H7 (cell line): Measurements from ENCODE around the gene ZSWIM1. TPM values are rescaled to one million over a fixed set of nuclear protein-coding genes. Genes with fewer than 3 reads are reported as not detected.
"Not testable (repeated sequence)": the region's sequence is repeated elsewhere in the genome, so short reads cannot be mapped to it uniquely, and the experiment has no call there.

Experiments
- DNase-seq: peaks from one replicate; pipeline ENCODE4 v3.0.0; 2012
- H3K27me3 ChIP-seq: 2 replicates; pipeline ENCODE4 v1.6.0; 2011; ENCODE audit warnings: mild to moderate bottlenecking, low read length; ENCODE audit not compliant: control insufficient read depth, insufficient read depth
- H3K36me3 ChIP-seq: replicated peaks from 2 replicates; pipeline ENCODE4 v1.5.1; 2011; ENCODE audit warnings: low read length; ENCODE audit not compliant: control insufficient read depth, insufficient read depth
- H3K4me3 ChIP-seq: 2 replicates; pipeline ENCODE4 v1.5.1; 2011; ENCODE audit warnings: low read depth, mild to moderate bottlenecking, control low read depth, low read length, moderate library complexity; ENCODE audit not compliant: insufficient read depth
- total RNA-seq: library from RNA; depleted of rRNA; stranded (reverse); fragments of >200 nt; shearing (Covaris generic); gene quantifications from 2 replicates; pipeline ENCODE4 v1.2.3, GENCODE V29; 2014

Gene ZSWIM1
- total RNA-seq, 1 experiment from 2014 or later, result 17.8 TPM

DNA sequence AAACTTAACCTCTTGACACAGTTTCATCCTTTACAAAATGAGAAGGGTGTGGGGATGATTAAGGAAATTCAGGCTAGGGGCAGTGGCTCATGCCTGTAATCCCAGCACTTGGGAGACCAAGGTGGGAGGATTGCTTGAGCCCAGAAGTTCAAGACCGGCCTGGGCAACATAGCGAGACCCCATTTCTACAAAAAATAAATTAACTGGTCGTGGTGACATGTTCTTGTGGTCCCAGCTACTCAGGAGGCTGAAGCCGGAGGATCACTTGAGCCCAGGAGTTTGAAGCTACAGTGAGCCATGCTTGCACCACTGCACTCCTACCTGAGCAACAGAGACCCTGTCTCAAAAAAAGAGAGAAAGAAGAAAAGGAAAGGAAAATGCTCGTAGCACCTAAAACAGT, 14.6 kb upstream of the ZSWIM1 start:
- DNase-seq, result no peak
- H3K36me3 ChIP-seq, result no peaks in the 10 kb centered on the region
- no peaks in the 10 kb centered on the region for H3K27me3 ChIP-seq
- H3K4me3 ChIP-seq, result no peak overlapping the region

DNA sequence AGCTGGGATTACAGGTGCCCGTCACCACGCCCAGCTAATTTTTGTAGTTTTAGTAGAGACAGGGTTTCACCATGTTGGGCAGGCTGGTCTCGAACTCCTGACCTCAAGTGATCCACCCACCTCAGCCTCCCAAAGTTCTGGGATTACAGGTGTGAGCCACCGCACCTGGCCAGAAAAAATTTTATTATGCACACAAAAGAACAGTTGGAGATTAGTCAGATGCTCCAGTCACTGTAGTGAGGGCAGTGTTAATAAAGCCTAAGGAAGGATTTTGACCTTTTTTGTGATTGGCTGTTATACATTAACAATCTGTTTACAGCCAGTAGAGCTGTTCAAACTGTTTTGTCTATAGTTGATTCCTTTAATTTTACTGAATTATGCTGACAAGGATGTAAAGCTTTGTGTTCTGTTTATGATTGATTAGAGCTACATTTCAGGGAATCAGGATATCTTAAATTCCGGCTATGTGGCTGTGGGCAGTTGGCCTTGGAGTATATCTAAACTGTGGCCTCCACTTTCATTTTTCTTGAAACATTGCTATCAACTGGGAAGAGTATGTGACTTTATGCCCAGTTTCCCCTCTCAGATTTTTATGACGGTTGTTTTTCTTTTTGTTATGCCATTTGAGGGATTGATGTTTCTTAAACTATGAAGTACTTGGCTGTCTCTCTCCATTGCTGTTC, 13.8 kb upstream of the ZSWIM1 start:
- DNase-seq, result no peak
- Histone ChIP-seq H3K27me3 (no peaks in the 10 kb centered on the region), H3K36me3 (no peaks in the 10 kb centered on the region)

DNA sequence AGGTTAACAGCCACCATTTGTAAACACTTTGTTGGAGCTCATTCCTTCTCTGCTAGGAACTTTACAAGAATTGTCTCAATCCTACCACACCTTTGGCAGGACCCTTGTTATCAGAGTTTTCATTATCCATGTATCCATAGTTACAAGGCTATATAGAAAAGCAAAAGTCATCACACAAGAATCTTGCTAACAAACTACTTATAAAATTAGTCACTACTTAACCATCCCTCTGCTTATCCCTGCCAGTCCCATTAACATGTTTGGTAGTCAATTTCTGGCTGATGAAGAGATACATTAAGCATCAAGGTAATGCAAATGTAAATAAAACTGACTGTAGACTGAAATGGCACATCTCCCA, 13.2 kb upstream of the ZSWIM1 start:
- no peaks in the 10 kb centered on the region for H3K27me3 ChIP-seq
- no peak overlapping the region for H3K4me3 ChIP-seq
- H3K36me3 ChIP-seq, result no peaks in the 10 kb centered on the region
- no peak for DNase-seq

More for the DNA sequence above, 13.8 kb upstream of the ZSWIM1 start:
- no peak overlapping the region for H3K4me3 ChIP-seq

- Histone ChIP-seq H3K4me3 (no peak overlapping the region), H3K27me3 (no peaks in the 10 kb centered on the region), H3K36me3 (no peaks in the 10 kb centered on the region)
- DNase-seq, result no peak
These were observed 8.4 kb upstream of the ZSWIM1 start for GRCh38 chr20:45872626-45873025.

DNA sequence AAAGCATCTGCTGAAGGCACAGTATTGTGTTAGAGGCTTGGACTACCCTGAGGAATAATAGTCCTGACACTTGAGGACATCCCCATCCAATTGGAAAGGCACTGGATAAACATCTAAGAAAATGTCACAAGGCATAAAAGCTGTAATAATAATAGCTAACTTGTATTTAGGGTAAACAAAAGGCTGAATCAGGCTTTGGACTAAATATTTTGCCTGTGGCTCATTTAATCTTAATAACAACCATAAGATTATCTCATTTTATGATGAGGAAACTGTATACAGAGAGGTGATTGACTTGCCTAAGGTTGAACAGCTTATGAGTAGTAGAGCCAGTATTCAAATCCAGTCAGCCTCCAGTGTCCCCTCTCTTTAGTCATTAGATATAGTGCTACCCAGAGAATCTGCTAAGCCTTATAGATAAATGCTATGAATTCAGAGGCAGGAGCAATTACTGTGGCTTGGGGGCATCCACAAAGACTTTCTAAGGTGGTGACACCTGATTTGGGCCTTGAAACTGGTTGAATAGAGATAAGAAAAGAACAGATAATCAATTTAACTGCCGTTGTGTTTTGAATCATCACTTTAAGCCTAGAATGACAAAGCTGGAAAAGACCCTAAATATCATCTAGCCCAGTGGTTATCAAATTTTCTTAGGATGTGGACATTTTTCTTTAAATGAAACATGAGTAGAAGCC, 7.5 kb upstream of the ZSWIM1 start:
- DNase-seq, result no peak
- Histone ChIP-seq H3K4me3 (no peak overlapping the region), H3K27me3 (no peaks in the 10 kb centered on the region), H3K36me3 (peaks cover 2% of the 10 kb centered on the region)

DNA sequence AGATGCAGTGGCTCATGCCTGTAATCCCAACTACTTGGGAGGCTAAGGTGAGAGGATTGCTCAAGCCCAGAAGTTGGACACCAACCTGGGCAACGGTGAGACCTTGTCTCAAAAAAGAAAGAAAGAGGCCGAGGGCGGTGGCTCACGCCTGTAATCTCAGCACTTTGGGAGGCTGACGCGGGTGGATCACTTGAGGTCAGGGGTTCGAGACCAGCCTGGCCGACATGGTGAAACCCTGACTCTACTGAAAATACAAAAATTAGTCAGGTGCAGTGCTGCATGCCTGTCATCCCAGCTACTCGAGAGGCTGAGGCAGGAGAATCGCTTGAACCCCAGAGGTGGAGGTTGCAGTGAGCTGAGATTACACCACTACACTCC, 6.9 kb upstream of the ZSWIM1 start:
- H3K36me3 ChIP-seq, DNase-seq, H3K4me3 ChIP-seq, H3K27me3 ChIP-seq: not testable (repeated sequence)

- H3K27me3 ChIP-seq, result no peaks in the 10 kb centered on the region
- H3K36me3 ChIP-seq, result peaks cover 2% of the 10 kb centered on the region
- no peak for DNase-seq
- H3K4me3 ChIP-seq, result no peak overlapping the region
These were observed 6.5 kb upstream of the ZSWIM1 start for GRCh38 chr20:45874576-45874975.

GRCh38 chr20:45878076-45878761, 2.8 kb upstream of the ZSWIM1 start:
- H3K36me3 ChIP-seq, result peaks cover 10% of the 10 kb centered on the region
- H3K4me3 ChIP-seq, result no peak overlapping the region
- DNase-seq, result no peak
- H3K27me3 ChIP-seq, result no peaks in the 10 kb centered on the region

- no peaks in the 10 kb centered on the region for H3K27me3 ChIP-seq
- no peak overlapping the region for H3K4me3 ChIP-seq
- peaks cover 16% of the 10 kb centered on the region for H3K36me3 ChIP-seq
- DNase-seq, result no peak
These were observed 1.6 kb downstream of the ZSWIM1 start for GRCh38 chr20:45882469-45883099.

GRCh38 chr20:45883100-45883469, 2.1 kb downstream of the ZSWIM1 start:
- DNase-seq, result no peak
- H3K36me3 ChIP-seq, result peaks cover 15% of the 10 kb centered on the region
- no peaks in the 10 kb centered on the region for H3K27me3 ChIP-seq
- H3K4me3 ChIP-seq, result no peak overlapping the region

- no peaks in the 10 kb centered on the region; the same call in 1 of the 2 replicates for H3K27me3 ChIP-seq
- DNase-seq, result no peak
- no peak overlapping the region for H3K4me3 ChIP-seq
- H3K36me3 ChIP-seq, result peaks cover 16% of the 10 kb centered on the region
These were observed 5.7 kb downstream of the ZSWIM1 start for GRCh38 chr20:45886590-45887345.

- DNase-seq, result no peak
- Histone ChIP-seq H3K27me3 (no peaks in the 10 kb centered on the region; the same call in 1 of the 2 replicates), H3K36me3 (peaks cover 15% of the 10 kb centered on the region), H3K4me3 (no peak within 1 kb of the TSS)
These were observed 6.3 kb downstream of the ZSWIM1 start, which contains the start of gene SPATA25 for GRCh38 chr20:45887346-45887715. TSS of gene SPATA25 (minus strand) at chr20:45887622. CDS start at chr20:45887590, 32 bp downstream.

- Histone ChIP-seq H3K27me3 (no peaks in the 10 kb centered on the region; the same call in 1 of the 2 replicates), H3K4me3 (no peak overlapping the region), H3K36me3 (peaks cover 7% of the 10 kb centered on the region)
- DNase-seq, result no peak
These were observed 7.7 kb downstream of the ZSWIM1 start for GRCh38 chr20:45888681-45889080.
